Uterus (tissue), 2 donors: ENCODE data around the gene ZYG11B.
"Not testable (repeated sequence)": the region's sequence is repeated elsewhere in the genome, so short reads cannot be mapped to it uniquely, and the experiment has no call there.

Experiments
- CTCF ChIP-seq, 4 experiments: fragments of 200-600 bp in 2 of 4; fragments of 450-650 bp in 2 of 4; sonication (generic) in 2 of 4; IDR thresholded peaks; one replicate each; pipeline ENCODE4 v1.5.1; 2016 to 2019; ENCODE audit warnings: antibody characterized with exemption in 4 of 4, mild to moderate bottlenecking in 2 of 4, moderate library complexity in 1 of 4
- POLR2A ChIP-seq, 2 donors: fragments of 450-650 bp; IDR thresholded peaks; one replicate each; pipeline ENCODE4 v1.6.1; 2016; ENCODE audit warnings: antibody characterized with exemption in 2 of 2, mild to moderate bottlenecking in 1 of 2, moderate library complexity in 1 of 2

GRCh38 chr1:52693351-52693750 lies 32.9 kb upstream of the ZYG11B start:
- TF ChIP-seq CTCF, POLR2A (IDR thresholded peaks at IDR 0.05): not testable (repeated sequence)
